Activated CD4-positive, alpha-beta T cell treated with anti-CD3 and anti-CD28 coated beads, Interleukin-2, Interleukin-4, amounts not matched to agents 100 ng/mL and 50 ng/mL, durations not matched to agents 16 hours and 8 hours (primary cell): ENCODE measurements around the gene IRX6.

Experiments
- DNase-seq: peaks from one replicate; pipeline ENCODE4 v3.0.0-alpha.2; 2020; ENCODE audit warnings: low spot score

The IRX6 gene

GRCh38 chr16:55323637-55324271 lies at the start of gene IRX6:
Gene IRX6 (plus strand): TSS chr16:55324203. CDS start chr16:55325092, 889 bp downstream.
- DNase-seq, result no peak

DNA sequence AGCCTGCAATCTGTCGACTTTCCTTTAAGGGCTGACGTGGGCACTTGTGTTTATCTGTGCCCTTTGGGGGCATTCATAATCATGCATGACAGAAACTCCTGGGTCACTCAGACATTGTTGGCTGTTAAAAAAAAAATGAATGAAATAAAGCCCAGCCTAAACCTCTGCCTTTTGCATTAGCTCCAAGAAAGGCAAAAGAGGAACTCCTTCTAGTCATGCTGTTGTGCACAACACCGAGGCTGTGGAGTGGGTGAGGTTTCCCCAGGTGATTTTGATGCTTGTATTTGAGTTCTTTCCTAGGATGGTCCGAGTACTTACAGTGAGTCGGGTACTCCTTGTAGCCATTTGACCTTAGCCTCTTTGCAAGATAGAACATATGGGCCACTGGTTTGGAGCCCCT lies 49.6 kb upstream of the IRX6 start:
- no peak for DNase-seq

DNA sequence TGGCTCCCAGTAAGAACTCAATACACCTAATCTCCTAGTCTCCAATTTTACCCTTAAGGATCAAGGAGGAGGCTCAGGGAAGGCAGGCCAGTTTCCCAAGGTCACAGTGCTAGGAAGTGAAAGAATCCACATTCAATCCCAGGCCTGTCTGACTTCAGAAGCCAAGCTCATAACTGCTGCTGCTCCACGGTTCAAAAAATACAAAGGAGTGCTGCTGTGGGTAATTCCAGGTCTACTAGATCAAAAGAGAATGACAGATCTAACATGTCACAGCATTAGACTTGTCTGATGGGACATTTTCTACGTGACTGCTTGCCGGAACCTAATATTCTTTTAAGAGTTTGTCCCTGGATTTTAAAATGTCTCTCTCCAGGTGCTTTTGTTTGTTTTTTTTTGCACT lies 48.8 kb upstream of the IRX6 start:
- no peak for DNase-seq

- DNase-seq, result no peak
Measured at GRCh38 chr16:55275869-55276268, 48.1 kb upstream of the IRX6 start.

DNA sequence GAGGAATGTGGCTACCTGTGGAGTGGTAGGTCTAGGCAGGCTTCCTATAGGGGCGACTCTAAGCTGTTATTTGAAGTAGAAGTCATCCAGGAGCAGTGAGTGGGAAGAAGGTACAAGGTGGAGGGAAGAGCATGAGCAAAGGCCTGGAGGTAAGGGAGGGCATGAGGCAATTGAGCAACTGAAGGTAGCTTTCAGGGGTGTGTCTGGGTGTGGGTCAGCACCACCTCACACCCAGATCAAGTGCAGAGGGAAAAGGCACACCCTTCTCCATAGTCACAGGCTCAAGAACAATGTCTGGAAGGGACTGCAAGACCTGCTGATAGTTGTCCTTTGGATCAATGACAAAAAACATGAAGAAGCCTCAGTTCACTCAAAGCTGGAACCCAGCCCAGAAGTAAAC lies 46.5 kb upstream of the IRX6 start:
- DNase-seq, result no peak

- no peak for DNase-seq
Measured at GRCh38 chr16:55279598-55279997, 44.4 kb upstream of the IRX6 start.

DNA sequence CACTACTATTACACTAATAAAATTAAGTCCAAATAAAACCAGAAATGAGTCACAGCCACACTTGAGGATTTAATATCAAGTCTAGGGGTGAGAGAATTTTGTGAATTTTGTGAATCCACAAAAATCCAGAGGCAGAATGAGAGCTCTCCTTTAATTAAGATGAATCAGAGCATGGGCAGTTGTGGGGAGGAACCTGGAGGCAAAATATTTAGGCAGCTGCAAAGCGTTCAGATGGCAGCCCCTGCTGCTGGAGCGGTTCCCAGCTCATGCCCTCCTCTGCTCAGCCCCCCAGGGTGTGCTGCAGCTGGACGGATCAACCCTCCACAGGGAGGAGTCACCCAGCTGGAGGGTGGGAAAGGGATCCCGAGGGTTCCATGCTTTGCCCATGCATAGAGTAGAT lies 43.4 kb upstream of the IRX6 start:
- no peak for DNase-seq

DNA sequence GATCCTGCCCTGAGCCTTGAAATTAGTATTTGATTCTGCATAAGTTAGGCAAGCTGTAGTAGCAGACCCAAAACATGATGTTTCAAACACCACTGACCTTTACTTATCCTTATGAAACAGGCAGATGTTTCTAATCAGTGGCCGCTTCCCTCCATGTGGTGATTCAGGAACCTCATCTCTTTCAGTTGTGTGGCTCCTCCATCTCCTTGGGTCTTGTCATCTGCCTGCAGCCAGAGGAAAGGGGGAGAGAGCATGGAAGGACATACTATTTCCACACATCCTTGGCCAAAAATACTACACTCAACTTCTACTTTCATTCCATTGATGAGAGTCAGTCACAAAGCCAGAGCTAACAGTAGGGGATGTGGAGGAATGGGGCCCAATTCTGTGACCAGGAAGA lies 41.6 kb upstream of the IRX6 start:
- no peak for DNase-seq

GRCh38 chr16:55283812-55284717 lies 39.9 kb upstream of the IRX6 start:
- no peak for DNase-seq

- DNase-seq, result no peak
Measured at GRCh38 chr16:55284718-55285099, 39.3 kb upstream of the IRX6 start.

DNA sequence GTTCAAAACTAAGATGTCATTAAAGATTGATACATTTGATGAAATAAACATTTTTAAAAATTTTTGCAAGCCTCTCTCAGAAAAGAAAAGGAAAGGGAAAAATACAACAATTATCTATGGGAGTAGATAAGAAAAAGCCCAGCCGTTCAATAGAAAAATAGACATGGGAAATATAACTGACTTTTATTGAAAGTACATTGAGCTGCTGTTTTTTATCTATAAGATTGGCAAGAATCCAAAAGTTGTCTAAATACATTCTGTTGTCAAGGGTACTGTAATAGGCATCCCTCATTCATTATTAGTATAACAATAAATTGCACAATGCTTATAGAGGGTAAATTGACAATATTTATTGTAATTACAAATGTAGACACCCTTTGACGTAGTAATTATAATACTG lies 38.4 kb upstream of the IRX6 start:
- no peak for DNase-seq

DNA sequence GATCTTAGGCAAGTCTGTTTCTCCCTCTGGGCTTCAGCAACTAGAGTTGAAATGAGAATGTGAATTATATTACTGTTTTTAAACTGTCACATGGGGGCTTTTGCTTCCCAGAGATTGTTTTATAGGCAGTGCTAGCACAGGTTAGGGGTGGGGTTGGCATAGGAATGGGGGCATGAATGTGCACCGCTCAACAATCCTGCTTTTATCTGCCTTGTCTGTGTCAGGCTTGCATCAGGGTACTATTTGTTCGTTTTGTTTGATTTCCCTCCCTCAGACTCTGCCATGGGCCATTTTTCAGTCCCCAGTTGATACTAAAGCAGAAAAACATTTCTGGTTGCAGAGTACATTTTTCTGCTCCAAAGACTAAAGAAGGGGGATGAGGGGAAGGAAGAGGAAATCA lies 34.6 kb upstream of the IRX6 start:
- DNase-seq, result no peak

- DNase-seq, result no peak
Measured at GRCh38 chr16:55291847-55292246, 32.2 kb upstream of the IRX6 start.

GRCh38 chr16:55292491-55292890 lies 31.5 kb upstream of the IRX6 start:
- DNase-seq, result no peak

DNA sequence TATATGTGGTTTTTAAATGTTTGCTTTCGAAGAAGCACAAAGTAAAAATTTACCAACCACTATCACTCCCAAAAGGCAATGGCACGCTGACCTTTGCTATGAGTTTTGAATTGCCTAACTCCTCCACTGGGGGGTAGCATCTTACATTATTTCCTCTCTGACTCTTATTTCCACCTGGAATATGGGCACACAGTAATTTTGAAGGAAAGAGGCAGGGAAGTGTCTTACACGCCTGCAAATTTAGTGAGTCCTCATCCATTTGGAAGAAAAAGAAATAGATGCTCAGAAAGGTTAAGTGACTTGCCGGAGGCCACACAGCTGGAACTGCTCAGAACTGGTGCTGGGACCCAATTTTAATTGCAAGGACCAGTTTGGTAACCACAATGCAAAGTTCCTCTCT lies 29.9 kb upstream of the IRX6 start:
- DNase-seq, result no peak

- no peak for DNase-seq
Measured at GRCh38 chr16:55294931-55295342, 29.1 kb upstream of the IRX6 start.

DNA sequence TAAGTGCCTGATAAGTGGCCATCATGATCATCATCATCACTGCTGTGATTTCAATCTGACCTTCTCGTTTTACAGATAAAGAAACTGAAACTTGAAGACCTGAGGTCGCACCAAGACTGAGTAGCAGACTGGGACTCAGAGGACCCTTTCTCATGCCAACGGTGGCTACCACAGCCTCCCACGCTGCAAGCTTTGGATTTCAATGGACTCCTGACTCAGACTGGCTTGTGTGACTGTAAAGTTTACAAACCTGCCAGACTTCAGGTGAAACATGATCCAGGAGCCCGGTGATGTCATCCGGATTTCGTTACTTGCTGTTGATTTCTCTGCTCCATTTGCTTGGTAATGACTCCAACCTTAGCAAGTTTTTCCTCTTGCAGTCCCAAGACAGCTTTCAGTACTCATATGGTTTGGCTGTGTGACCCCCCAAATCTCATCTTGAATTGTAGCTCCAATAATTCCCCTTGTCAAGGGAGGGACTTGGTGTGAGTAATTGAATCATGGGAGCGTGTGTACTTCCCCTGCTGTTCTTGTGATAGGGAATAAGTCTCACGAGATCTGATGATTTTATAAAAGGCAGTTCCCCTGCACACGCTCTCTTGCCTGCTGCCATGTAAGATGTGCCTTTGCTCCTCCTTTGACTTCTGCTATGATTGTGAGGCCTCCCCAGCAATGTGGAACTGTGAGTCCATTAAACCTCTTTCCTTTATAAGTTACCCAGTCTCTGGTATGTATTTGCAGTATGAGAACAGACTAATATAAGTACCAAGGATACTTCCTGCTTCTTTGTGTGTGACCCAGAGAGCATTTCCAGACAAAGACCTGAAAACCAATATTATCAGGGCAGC lies 26.7 kb upstream of the IRX6 start:
- DNase-seq, result no peak

GRCh38 chr16:55297910-55298479 lies 26.0 kb upstream of the IRX6 start:
- DNase-seq, result no peak

- no peak for DNase-seq
Measured at GRCh38 chr16:55301385-55302008, 22.5 kb upstream of the IRX6 start.

GRCh38 chr16:55302635-55303034 lies 21.4 kb upstream of the IRX6 start:
- no peak for DNase-seq

DNA sequence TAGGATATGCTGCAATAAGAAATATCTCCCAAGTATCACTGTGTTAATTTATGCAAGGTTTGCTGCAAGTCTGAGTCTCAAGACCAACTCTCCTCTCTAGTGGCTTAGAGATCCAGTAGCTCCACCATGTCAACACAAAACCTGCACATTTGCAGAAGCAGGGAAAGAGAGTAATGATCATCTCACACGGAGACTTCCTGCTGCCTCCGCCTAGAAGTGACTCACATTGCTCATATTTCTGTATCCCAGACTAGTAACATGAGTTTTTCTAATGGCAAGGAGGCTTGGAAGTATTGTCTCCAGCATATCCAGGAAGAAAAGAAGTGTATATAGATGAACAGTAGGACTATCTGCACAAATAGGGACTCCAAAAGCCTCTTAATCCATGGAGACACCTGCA lies 15.0 kb upstream of the IRX6 start:
- DNase-seq, result no peak

- no peak for DNase-seq
Measured at GRCh38 chr16:55322327-55322726, 1.7 kb upstream of the IRX6 start.
